Endothelial cell of umbilical vein (primary cell): ENCODE data around the gene NYAP2.

Experiments used
- EZH2 ChIP-seq: IDR thresholded peaks from 2 replicates; pipeline ENCODE4 v1.6.1; 2012; ENCODE audit warnings: borderline replicate concordance, low read depth, mild to moderate bottlenecking, moderate library complexity, low read length, inconsistent platforms; ENCODE audit not compliant: severe bottlenecking
- MYC ChIP-seq: IDR thresholded peaks from one replicate; pipeline ENCODE4 v1.6.1; 2011; ENCODE audit warnings: mild to moderate bottlenecking, low read depth, low read length
- POLR2A ChIP-seq: IDR thresholded peaks from 2 replicates; pipeline ENCODE4 v1.6.1; 2012; ENCODE audit warnings: low read depth, mild to moderate bottlenecking, control low read depth, low read length
- POLR2AphosphoS5 ChIP-seq: IDR thresholded peaks from 2 replicates; pipeline ENCODE4 v1.6.1; 2012; ENCODE audit warnings: low read depth, mild to moderate bottlenecking, control low read depth, low read length, moderate library complexity; ENCODE audit not compliant: insufficient read depth
- TF ChIP-seq, protein P1 (sequence below), 2 donors: IDR thresholded peaks; 1 replicate in 1 of 2; 2 replicates in 1 of 2; pipeline ENCODE4 v1.5.1; 2011; ENCODE audit warnings: low read length in 2 of 2, mild to moderate bottlenecking in 2 of 2, moderate library complexity in 2 of 2, control low read depth in 1 of 2, inconsistent platforms in 1 of 2, low read depth in 1 of 2; ENCODE audit not compliant: insufficient read depth in 1 of 2; ENCODE audit errors: extremely low read depth in 1 of 2
- TF ChIP-seq, protein P2 (sequence below): IDR thresholded peaks from 2 replicates; pipeline ENCODE4 v1.6.1; 2011; ENCODE audit not compliant: insufficient read depth, insufficient read length

- TF ChIP-seq, protein P1, sequence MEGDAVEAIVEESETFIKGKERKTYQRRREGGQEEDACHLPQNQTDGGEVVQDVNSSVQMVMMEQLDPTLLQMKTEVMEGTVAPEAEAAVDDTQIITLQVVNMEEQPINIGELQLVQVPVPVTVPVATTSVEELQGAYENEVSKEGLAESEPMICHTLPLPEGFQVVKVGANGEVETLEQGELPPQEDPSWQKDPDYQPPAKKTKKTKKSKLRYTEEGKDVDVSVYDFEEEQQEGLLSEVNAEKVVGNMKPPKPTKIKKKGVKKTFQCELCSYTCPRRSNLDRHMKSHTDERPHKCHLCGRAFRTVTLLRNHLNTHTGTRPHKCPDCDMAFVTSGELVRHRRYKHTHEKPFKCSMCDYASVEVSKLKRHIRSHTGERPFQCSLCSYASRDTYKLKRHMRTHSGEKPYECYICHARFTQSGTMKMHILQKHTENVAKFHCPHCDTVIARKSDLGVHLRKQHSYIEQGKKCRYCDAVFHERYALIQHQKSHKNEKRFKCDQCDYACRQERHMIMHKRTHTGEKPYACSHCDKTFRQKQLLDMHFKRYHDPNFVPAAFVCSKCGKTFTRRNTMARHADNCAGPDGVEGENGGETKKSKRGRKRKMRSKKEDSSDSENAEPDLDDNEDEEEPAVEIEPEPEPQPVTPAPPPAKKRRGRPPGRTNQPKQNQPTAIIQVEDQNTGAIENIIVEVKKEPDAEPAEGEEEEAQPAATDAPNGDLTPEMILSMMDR (IDR thresholded peaks at IDR 0.05; ENCODE audit: extremely low read depth in 1 of 2, insufficient read depth in 1 of 2, low read depth in 1 of 2, low read length in 2 of 2): no peak
- TF ChIP-seq POLR2A (no peak), EZH2 (no peak), MYC (no peak), POLR2AphosphoS5 (no peak)
- TF ChIP-seq, protein P2, sequence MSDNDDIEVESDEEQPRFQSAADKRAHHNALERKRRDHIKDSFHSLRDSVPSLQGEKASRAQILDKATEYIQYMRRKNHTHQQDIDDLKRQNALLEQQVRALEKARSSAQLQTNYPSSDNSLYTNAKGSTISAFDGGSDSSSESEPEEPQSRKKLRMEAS: no peak
Observed at GRCh38 chr2:225458431-225459117, 59.1 kb downstream of the NYAP2 start.
